Measurements from ENCODE around the gene ARHGAP12.

ARHGAP12 gene

GRCh38 chr10:31885971-31886370 lies 42.7 kb downstream of the ARHGAP12 start:
- in situ Hi-C loops (cut with MboI; ENCODE audit: low sequenced_read_pairs): no loop called here

DNA sequence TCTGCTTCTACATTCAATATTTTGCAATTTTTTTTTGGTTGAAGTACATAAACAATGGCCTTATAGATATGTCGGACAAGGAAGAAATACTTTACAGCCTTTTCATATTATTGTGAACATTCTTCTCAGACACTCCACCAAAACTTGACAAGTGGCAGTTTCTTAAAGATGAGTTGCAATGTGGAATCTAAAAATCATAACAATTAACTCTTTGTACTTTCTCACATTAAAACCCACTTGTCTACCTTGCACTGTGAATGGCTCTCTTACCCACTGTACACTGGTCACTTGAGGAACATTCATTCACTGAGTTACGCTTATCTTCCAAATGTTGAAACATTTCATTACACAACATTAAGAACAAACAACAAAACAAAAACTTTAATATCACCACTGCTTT lies 44.2 kb downstream of the ARHGAP12 start:
- in situ Hi-C loops (cut with MboI; ENCODE audit: low sequenced_read_pairs): no loop called here

- in situ Hi-C loops (cut with MboI; ENCODE audit: low sequenced_read_pairs): no loop called here
These were observed 45.2 kb downstream of the ARHGAP12 start for GRCh38 chr10:31883397-31883796.

DNA sequence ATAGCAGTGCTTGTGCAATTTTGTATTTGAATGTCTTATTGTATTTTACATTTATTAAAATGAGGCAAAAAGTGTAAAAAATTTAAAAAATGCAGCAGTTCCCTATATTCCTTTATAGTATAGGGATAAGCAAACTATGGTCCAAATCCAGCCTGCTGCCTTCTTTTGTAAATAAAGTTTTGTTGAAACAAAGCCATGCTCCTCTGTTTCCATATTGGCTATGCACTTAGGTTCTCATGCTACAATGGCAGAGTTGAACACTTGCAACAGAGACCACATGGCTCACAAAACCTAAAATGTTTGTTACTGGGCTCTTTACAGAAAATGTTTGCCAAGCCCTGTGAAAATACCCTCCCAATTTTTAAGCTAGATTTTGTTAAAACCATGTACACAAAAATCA lies 50.1 kb downstream of the ARHGAP12 start:
- in situ Hi-C loops (cut with MboI; ENCODE audit: low sequenced_read_pairs): no loop called here

DNA sequence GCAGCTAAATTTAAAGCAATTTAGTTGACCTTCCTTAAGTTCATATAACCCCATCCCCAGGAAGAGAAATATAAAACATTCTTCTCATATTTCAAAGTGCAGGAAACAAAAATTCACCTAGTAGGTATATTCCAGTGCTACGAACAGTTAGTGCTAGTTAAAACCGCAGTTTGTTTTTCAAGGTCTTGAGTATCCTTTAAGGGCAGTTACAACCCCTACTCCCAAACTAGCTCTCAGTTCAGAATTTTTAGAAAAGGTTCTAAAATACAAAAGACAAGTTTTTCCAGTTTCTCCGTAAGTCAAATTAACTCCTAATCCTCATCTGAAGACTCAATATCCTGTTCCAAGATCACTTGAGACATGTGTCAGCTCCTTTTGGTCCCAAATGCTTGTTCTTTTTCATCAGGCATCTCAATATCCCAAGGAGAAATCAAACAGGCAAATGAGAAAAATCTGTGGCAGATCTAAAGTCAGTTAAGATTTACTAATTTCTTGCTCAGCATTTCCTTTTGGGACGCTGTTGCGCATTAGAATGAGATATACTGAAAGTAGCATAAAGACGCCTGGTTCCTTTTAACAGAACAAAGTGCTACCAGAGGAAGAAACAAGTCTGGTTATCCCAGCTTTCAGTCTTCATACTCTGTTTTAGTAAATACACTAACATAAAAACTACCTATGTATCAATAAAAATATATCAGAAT lies 51.8 kb downstream of the ARHGAP12 start:
- in situ Hi-C loops (cut with MboI; ENCODE audit: low sequenced_read_pairs): no loop called here

GRCh38 chr10:31875608-31876007 lies 53.0 kb downstream of the ARHGAP12 start:
- in situ Hi-C loops (cut with MboI; ENCODE audit: low sequenced_read_pairs): no loop called here

DNA sequence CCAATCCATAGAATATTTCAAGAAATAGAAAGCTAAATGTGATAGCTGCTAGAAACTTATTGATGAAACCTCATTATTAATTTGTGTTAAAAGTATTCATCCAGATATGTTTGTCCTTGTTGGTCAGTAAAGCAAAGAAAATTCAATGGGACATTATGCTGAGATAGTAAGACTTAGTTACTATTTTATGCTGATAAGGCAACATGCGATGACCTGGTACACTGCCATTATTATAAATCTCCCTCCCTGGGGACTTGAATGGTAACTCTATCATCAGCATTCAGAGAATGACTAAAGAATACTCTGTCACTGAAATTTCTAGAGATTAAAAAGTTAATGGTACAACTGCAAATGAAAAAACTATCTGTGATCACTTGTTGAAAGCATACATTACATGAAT lies 54.9 kb downstream of the ARHGAP12 start:
- in situ Hi-C loops (cut with MboI; ENCODE audit: low sequenced_read_pairs): no loop called here

DNA sequence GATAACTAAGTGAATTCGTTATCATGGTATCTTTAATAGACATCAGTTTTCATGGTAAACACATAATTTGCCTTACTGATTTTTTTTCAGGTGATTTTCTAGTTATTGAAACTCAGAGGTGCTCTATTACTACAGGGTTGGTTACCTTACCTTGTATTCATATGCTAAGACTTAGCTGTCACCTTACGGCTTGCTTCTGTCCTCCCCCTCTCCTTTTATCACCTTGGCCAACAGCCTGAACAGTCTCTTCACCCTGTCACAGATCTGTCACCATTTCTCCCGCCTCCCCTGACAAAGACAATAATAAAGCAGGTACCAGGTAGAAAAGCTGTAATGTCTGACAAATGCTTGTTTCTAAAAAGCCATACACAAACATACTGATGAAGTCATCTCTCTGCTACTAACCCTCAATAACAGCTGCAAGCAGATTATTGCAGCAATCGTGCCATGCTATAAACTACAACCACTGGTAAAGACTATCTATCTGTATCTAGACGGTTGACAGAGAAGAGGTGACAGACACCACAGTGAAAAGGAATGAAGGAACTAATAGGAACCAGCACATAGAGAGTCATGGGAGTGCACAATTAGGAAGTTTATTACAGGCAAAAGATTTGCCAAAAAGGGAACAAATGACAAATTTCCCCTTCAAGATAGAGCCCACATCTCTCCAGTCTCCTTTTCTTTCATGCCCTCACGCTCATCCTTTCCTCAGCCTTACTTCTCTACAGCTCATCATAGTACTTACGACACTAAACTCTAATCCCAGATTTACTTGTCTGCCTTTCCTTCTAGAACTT lies 57.2 kb downstream of the ARHGAP12 start:
- in situ Hi-C loops (cut with MboI; ENCODE audit: low sequenced_read_pairs): no loop called here

DNA sequence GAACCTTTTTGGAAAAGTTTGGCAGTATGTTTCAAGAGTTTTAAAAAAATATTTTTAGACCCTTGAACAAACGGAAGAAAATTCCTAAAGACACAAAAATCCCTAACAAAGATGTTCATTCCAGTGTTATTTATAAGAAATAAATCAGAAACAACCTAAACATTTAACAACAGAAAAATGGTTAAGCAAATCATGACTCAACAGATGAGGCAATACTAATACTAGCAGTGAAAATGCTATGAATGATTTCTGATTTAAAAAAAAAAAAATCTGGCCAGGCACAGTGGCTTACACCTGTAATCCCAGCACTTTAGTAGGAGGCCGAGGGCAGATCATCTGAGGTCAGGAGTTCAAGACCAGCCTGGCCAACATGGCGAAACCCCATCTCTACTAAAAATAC lies 61.0 kb downstream of the ARHGAP12 start:
- in situ Hi-C loops (cut with MboI; ENCODE audit: low sequenced_read_pairs): no loop called here

DNA sequence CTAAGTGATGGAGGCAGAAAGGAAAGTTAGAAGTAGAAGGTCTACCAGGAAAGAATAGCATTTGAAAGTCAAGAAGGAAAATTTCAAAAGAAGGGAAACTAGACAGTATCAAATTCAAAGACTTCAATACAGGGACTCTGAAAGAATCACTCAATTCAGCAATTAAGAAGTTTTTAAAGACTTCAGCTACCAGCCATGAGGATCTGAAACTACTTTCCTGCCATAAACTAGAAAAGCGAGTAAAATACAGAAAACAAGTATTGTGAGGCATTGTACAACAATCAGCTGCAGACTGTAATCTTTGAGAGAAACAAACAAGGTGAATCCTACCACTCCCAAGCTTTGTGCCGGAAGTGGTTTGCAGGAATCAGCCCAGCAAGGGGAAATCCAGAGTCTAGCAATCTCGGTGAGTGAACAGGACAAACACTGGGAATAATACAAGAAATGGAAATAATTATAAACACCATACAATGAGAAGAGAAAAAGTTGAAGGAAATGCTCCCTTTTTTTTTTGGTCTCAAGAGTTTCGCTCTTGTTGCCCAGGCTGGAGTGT lies 62.4 kb downstream of the ARHGAP12 start:
- in situ Hi-C loops (cut with MboI; ENCODE audit: low sequenced_read_pairs): no loop called here

DNA sequence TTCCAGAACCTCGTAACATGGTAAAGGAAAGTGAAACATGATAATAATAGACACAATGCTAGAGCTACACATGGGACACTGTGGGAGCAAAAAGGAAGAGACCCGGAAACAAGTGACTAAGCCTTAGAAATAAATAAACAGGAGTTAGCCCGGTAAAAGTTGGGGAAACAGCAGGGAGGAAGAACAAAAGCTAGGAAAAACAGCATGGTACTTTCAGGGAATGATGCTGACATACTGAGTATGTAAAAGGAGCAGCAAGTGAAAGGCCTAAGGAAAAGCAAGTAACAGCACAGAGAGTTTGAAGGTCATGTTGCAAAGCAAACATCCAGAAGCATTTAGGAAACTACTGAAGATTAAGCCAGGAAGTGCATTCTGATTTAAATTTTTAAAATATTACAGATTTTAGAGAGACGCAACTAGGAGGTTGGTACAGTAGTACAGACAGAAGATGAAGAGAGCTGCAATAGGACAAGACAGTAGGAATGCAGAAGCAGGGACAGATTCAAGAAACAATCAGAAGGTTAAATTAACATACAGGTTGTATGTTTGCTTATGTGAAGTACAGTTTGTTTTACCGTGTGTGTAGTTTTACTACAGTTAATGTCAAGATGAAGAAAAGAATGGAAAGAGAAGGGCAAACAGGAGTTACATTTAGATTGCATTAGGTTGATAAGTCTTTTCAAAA lies 63.7 kb downstream of the ARHGAP12 start:
- in situ Hi-C loops (cut with MboI; ENCODE audit: low sequenced_read_pairs): no loop called here

DNA sequence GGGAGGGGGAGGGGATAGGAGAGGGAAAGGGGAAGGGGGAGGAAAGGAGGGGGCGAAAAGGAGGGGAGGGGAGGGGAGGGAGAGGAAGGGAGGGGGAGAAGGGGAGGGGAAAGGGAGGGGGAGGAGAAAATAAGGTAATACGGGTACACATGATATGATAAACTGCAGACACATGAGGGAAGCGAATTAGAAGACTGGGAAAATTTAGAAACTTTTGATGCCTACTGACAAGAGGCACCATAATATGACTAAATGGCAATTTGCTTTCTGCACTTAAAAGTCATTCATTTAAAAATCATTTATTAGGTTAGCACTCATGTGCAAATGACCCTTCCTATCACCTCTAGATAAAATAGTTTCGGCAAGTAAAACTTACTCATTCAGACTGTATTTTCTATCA lies 73.6 kb downstream of the ARHGAP12 start:
- in situ Hi-C loops (cut with MboI; ENCODE audit: low sequenced_read_pairs): no loop called here

DNA sequence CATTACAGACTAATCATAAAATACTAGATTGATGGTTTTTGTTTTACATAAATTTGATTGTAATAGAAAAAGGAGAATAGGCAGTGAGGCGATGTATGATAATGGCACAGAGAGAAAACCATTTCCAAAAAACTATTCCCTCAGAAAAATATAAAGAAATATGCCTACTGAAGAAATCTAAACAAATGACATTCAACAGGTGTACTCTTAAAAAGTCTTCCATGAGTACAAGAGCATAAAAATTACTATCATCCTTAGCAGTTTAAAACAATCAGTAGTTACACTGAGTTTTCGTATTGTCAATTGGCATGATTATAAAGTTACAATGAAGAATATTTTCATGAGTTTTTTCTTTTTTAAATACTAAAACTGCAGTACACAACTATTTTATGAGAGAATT lies 75.0 kb downstream of the ARHGAP12 start:
- in situ Hi-C loops (cut with MboI; ENCODE audit: low sequenced_read_pairs): no loop called here

- in situ Hi-C loops (cut with MboI; ENCODE audit: low sequenced_read_pairs): no loop called here
These were observed 77.4 kb downstream of the ARHGAP12 start for GRCh38 chr10:31851216-31851615.

GRCh38 chr10:31847515-31847914 lies 81.1 kb downstream of the ARHGAP12 start:
- in situ Hi-C loops (cut with MboI; ENCODE audit: low sequenced_read_pairs): loop anchor here (25.0 kb wide), 1 partner anchor 340 kb away; no protein-coding TSS in a partner anchor

DNA sequence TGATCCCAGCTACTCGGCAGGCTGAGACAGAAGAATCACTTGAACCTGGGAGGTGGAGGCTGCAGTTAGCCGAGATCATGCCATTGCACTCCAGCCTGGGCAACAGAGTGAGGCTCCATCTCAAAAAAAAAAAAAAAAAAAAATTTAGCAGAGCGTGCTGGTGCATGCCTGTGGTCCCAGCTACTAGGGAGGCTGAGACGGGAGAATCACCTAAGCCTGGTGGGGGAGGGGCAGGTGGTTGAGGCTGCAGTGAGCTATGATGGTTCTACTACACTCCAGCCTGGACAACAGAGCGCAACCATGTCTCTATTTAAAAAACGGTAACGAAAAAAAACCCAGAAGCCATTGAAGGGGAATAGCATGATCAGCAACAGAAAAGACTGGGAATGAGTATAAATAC lies 89.9 kb downstream of the ARHGAP12 start:
- in situ Hi-C loops (cut with MboI; ENCODE audit: low sequenced_read_pairs): loop anchor here (25.0 kb wide), 1 partner anchor 349 kb away; no protein-coding TSS in a partner anchor

DNA sequence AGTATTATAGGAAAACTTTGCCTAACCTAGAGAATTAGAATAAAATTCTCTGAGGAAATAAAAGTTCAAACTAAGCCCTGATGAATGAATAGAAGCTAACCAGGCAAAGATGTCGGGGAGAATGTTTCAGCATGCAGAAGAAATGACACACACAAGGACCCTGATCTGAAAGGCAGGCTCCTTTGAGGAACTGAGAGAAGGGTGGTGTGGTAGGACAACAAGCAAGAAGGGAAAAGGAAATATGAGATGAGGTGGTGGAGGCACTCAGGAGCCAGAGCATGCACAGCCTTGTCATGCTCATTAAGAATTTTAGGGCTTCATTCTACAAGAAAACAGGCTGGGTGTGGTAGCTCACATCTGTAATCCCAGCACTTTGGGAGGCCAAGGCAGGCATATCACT lies 90.6 kb downstream of the ARHGAP12 start:
- in situ Hi-C loops (cut with MboI; ENCODE audit: low sequenced_read_pairs): loop anchor here (25.0 kb wide), 1 partner anchor 349 kb away; no protein-coding TSS in a partner anchor

- in situ Hi-C loops (cut with MboI; ENCODE audit: low sequenced_read_pairs): loop anchor here (25.0 kb wide), 1 partner anchor 351 kb away; no protein-coding TSS in a partner anchor
These were observed 91.8 kb downstream of the ARHGAP12 start for GRCh38 chr10:31836569-31837406.

DNA sequence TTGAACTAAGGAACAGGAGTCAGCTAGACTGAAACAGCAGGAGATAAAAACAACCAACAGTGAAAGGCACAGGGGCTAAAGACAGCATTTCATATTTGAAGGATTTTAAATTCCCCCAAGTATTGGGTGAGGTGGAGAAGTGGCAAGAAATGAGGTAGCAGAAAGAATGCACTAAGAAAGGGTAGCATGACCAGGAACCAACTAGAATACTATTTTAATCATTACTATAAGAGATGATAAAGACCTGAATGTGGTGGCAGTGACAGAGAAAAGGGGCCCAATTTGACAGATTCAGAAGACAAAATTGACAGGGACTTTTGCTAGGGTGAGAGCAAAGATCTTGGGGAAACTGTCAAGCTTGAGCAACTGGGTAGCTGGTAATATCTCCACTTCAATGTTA lies 94.9 kb downstream of the ARHGAP12 start:
- in situ Hi-C loops (cut with MboI; ENCODE audit: low sequenced_read_pairs): loop anchor here (25.0 kb wide), 1 partner anchor 354 kb away; no protein-coding TSS in a partner anchor

DNA sequence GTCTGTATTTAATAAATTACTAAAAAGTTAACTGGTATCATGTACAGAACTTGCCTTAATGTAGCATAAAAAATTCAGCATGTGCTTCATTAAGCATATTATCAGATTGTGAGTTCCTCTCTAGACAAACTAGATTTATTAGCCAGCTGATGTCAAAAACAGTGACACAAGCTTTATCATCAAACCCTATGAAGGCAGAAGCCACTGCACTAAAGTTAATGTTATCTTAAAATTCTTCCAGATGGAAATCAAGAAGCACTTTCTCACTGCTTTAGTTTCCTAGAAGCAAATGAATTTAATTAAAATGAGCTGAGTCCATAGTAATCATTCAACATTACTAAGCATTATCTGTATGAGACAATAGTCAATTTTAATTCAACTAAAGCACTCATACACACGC lies 96.4 kb downstream of the ARHGAP12 start:
- in situ Hi-C loops (cut with MboI; ENCODE audit: low sequenced_read_pairs): loop anchor here (25.0 kb wide), 1 partner anchor 355 kb away; no protein-coding TSS in a partner anchor
